ENCODE results near the gene NLRC5.

The NLRC5 gene

GRCh38 chr16:56983211-56983751, 6.1 kb upstream of the NLRC5 start:
- no peaks in the 10 kb centered on the region; the same call in 1 of the 2 replicates for H4K20me1 ChIP-seq (ENCODE audit: insufficient read depth, low read length)
- no peak for TF ChIP-seq EZH2phosphoT487 (IDR thresholded peaks at IDR 0.05; ENCODE audit: low read length)
- no peak for TF ChIP-seq CTCF (IDR thresholded peaks at IDR 0.05; ENCODE audit: low read length)
- no peak for TF ChIP-seq EZH2 (optimal IDR thresholded peaks at IDR 0.05; ENCODE audit: low read depth, low read length)
- no peaks in the 10 kb centered on the region for H3K9me2 ChIP-seq (replicated peaks; ENCODE audit: insufficient read depth, low read length)
- no peak overlapping the region for H2AFZ ChIP-seq (ENCODE audit: low read length)
- no peaks in the 10 kb centered on the region; the same call in 1 of the 2 replicates for H3F3A ChIP-seq (ENCODE audit: insufficient read depth, low read length)
- no peak overlapping the region for H3K4me3 ChIP-seq (ENCODE audit: low read length)
- no peaks in the 10 kb centered on the region for H3K9me3 ChIP-seq (replicated peaks; ENCODE audit: insufficient read depth, low read length)
- H3K27me3 ChIP-seq (replicated peaks; ENCODE audit: insufficient read depth, low read length): peaks cover 67% of the 10 kb centered on the region
- H3K79me2 ChIP-seq (ENCODE audit: low read length): no peaks in the 10 kb centered on the region
- no peak overlapping the region for H3K9ac ChIP-seq (ENCODE audit: low read length)
- no peaks in the 10 kb centered on the region for H3K4me1 ChIP-seq (ENCODE audit: low read length)
- no peak overlapping the region for H3K27ac ChIP-seq (ENCODE audit: low read length)
- DNase-seq: no peak
- H3K4me2 ChIP-seq (ENCODE audit: low read depth, low read length): no peak overlapping the region
- no peaks in the 10 kb centered on the region for H3K36me3 ChIP-seq (replicated peaks; ENCODE audit: insufficient read depth, low read length)

- H4K20me1 ChIP-seq (ENCODE audit: insufficient read depth, low read length): no peaks in the 10 kb centered on the region; the same call in 1 of the 2 replicates
- TF ChIP-seq CTCF (IDR thresholded peaks at IDR 0.05; ENCODE audit: low read length): no peak
- TF ChIP-seq EZH2 (optimal IDR thresholded peaks at IDR 0.05; ENCODE audit: low read depth, low read length): no peak
- TF ChIP-seq EZH2phosphoT487 (IDR thresholded peaks at IDR 0.05; ENCODE audit: low read length): no peak
- no peak overlapping the region for H3K4me3 ChIP-seq (ENCODE audit: low read length)
- no peaks in the 10 kb centered on the region for H3K9me3 ChIP-seq (replicated peaks; ENCODE audit: insufficient read depth, low read length)
- H2AFZ ChIP-seq (ENCODE audit: low read length): no peak overlapping the region
- no peak for DNase-seq
- H3K9ac ChIP-seq (ENCODE audit: low read length): no peak overlapping the region
- H3K27ac ChIP-seq (ENCODE audit: low read length): no peak overlapping the region
- H3F3A ChIP-seq (ENCODE audit: insufficient read depth, low read length): no peaks in the 10 kb centered on the region; the same call in 1 of the 2 replicates
- no peaks in the 10 kb centered on the region for H3K36me3 ChIP-seq (replicated peaks; ENCODE audit: insufficient read depth, low read length)
- no peaks in the 10 kb centered on the region for H3K9me2 ChIP-seq (replicated peaks; ENCODE audit: insufficient read depth, low read length)
- no peaks in the 10 kb centered on the region for H3K79me2 ChIP-seq (ENCODE audit: low read length)
- peaks cover 63% of the 10 kb centered on the region for H3K27me3 ChIP-seq (replicated peaks; ENCODE audit: insufficient read depth, low read length)
- no peak overlapping the region for H3K4me2 ChIP-seq (ENCODE audit: low read depth, low read length)
- H3K4me1 ChIP-seq (ENCODE audit: low read length): 0 out of 2 replicates have a peak, but pooled peaks cover 6% of the 10 kb centered on the region
Measured at GRCh38 chr16:56984639-56985038, 4.7 kb upstream of the NLRC5 start.

GRCh38 chr16:56985288-56985961, 3.9 kb upstream of the NLRC5 start:
- H3K27me3 ChIP-seq (replicated peaks; ENCODE audit: insufficient read depth, low read length): peaks cover 55% of the 10 kb centered on the region
- H3K9ac ChIP-seq (ENCODE audit: low read length): no peak overlapping the region
- no peak for DNase-seq
- no peaks in the 10 kb centered on the region for H3K36me3 ChIP-seq (replicated peaks; ENCODE audit: insufficient read depth, low read length)
- no peak overlapping the region for H2AFZ ChIP-seq (ENCODE audit: low read length)
- H3K9me2 ChIP-seq (replicated peaks; ENCODE audit: insufficient read depth, low read length): no peaks in the 10 kb centered on the region
- H3K79me2 ChIP-seq (ENCODE audit: low read length): no peaks in the 10 kb centered on the region
- H3K4me1 ChIP-seq (ENCODE audit: low read length): 0 out of 2 replicates have a peak, but pooled peaks cover 6% of the 10 kb centered on the region
- H3K4me2 ChIP-seq (ENCODE audit: low read depth, low read length): no peak overlapping the region
- H3F3A ChIP-seq (ENCODE audit: insufficient read depth, low read length): no peaks in the 10 kb centered on the region; the same call in 1 of the 2 replicates
- no peaks in the 10 kb centered on the region; the same call in 1 of the 2 replicates for H4K20me1 ChIP-seq (ENCODE audit: insufficient read depth, low read length)
- H3K27ac ChIP-seq (ENCODE audit: low read length): no peak overlapping the region
- no peaks in the 10 kb centered on the region for H3K9me3 ChIP-seq (replicated peaks; ENCODE audit: insufficient read depth, low read length)
- no peak overlapping the region for H3K4me3 ChIP-seq (ENCODE audit: low read length)
- no peak for TF ChIP-seq EZH2 (optimal IDR thresholded peaks at IDR 0.05; ENCODE audit: low read depth, low read length)
- no peak for TF ChIP-seq EZH2phosphoT487 (IDR thresholded peaks at IDR 0.05; ENCODE audit: low read length)
